ENCODE data around the gene SLC26A8.
"Not testable (repeated sequence)": the region's sequence is repeated elsewhere in the genome, so short reads cannot be mapped to it uniquely, and the experiment has no call there.

The SLC26A8 gene

GRCh38 chr6:35922139-35922554 lies 102.3 kb downstream of the SLC26A8 start:
- no peaks in the 10 kb centered on the region for H3K27me3 ChIP-seq (ENCODE audit: control insufficient read depth in 5 of 5, insufficient read depth in 4 of 5, low read length in 5 of 5)
- peaks cover 0 to 29% (median 27%) of the 10 kb centered on the region in 5 donors for H3K4me1 ChIP-seq (ENCODE audit: control insufficient read depth in 5 of 5, insufficient read depth in 5 of 5, low read length in 5 of 5)
- H3K36me3 ChIP-seq (ENCODE audit: control insufficient read depth in 5 of 5, insufficient read depth in 5 of 5, low read length in 5 of 5), result no peaks in the 10 kb centered on the region
- no peaks in the 10 kb centered on the region for H3K9me3 ChIP-seq (ENCODE audit: control insufficient read depth in 5 of 5, low read length in 5 of 5)
- no peak overlapping the region for H3K4me3 ChIP-seq (ENCODE audit: low read depth in 1 of 5, low read length in 5 of 5)
- H3K9ac ChIP-seq (ENCODE audit: low read length in 5 of 5), result no peak overlapping the region
- no peak overlapping the region for H3K27ac ChIP-seq (ENCODE audit: low read depth, low read length)

- H3K9ac ChIP-seq (ENCODE audit: low read length in 5 of 5), result peak within 1 kb of the TSS; percentile 57 to 91 (median 82)
Observed at GRCh38 chr6:35920793-35921732, 103.4 kb downstream of the SLC26A8 start, which contains the start of gene SRPK1. TSS of gene SRPK1 (minus strand) at chr6:35921098. CDS start at chr6:35921056, 42 bp downstream.

GRCh38 chr6:35919827-35920751 lies 104.4 kb downstream of the SLC26A8 start:
- no peaks in the 10 kb centered on the region for H3K27me3 ChIP-seq (ENCODE audit: control insufficient read depth in 5 of 5, insufficient read depth in 4 of 5, low read length in 5 of 5)
- H3K36me3 ChIP-seq (ENCODE audit: control insufficient read depth in 5 of 5, insufficient read depth in 5 of 5, low read length in 5 of 5), result peaks cover 0 to 3% (median 0%) of the 10 kb centered on the region in 5 donors
- H3K4me1 ChIP-seq (ENCODE audit: control insufficient read depth in 5 of 5, insufficient read depth in 5 of 5, low read length in 5 of 5), result peaks cover 0 to 29% (median 27%) of the 10 kb centered on the region in 5 donors
- H3K27ac ChIP-seq (ENCODE audit: low read depth, low read length), result peak overlapping the region; percentile 39
- H3K4me3 ChIP-seq (ENCODE audit: low read depth in 1 of 5, low read length in 5 of 5), result peak overlapping the region; percentile 71 to 89 (median 82)
- H3K9me3 ChIP-seq (ENCODE audit: control insufficient read depth in 5 of 5, low read length in 5 of 5), result no peaks in the 10 kb centered on the region
- peak overlapping the region; percentile 57 to 79 (median 71) for H3K9ac ChIP-seq (ENCODE audit: low read length in 5 of 5)

More at GRCh38 chr6:35920793-35921732, 103.4 kb downstream of the SLC26A8 start, which contains the start of gene SRPK1:
- H3K9me3 ChIP-seq (ENCODE audit: control insufficient read depth in 5 of 5, low read length in 5 of 5), result no peaks in the 10 kb centered on the region
- peaks cover 0 to 29% (median 27%) of the 10 kb centered on the region in 5 donors for H3K4me1 ChIP-seq (ENCODE audit: control insufficient read depth in 5 of 5, insufficient read depth in 5 of 5, low read length in 5 of 5)
- peak within 1 kb of the TSS; percentile 71 to 93 (median 89) for H3K4me3 ChIP-seq (ENCODE audit: low read depth in 1 of 5, low read length in 5 of 5)
- H3K27me3 ChIP-seq (ENCODE audit: control insufficient read depth in 5 of 5, insufficient read depth in 4 of 5, low read length in 5 of 5), result no peaks in the 10 kb centered on the region
- H3K36me3 ChIP-seq (ENCODE audit: control insufficient read depth in 5 of 5, insufficient read depth in 5 of 5, low read length in 5 of 5), result no peaks in the 10 kb centered on the region
- peak within 1 kb of the TSS; percentile 39 for H3K27ac ChIP-seq (ENCODE audit: low read depth, low read length)

GRCh38 chr6:35919085-35919826 lies 105.2 kb downstream of the SLC26A8 start:
- Histone ChIP-seq H3K4me1 (ENCODE audit: control insufficient read depth in 5 of 5, insufficient read depth in 5 of 5, low read length in 5 of 5) (peaks cover 0 to 29% (median 27%) of the 10 kb centered on the region in 5 donors), H3K4me3 (ENCODE audit: low read depth in 1 of 5, low read length in 5 of 5) (peak overlapping the region; percentile 71 to 89 (median 81)), H3K36me3 (ENCODE audit: control insufficient read depth in 5 of 5, insufficient read depth in 5 of 5, low read length in 5 of 5) (peaks cover 0 to 3% (median 0%) of the 10 kb centered on the region in 5 donors), H3K27me3 (ENCODE audit: control insufficient read depth in 5 of 5, insufficient read depth in 4 of 5, low read length in 5 of 5) (no peaks in the 10 kb centered on the region), H3K27ac (ENCODE audit: low read depth, low read length) (no peak overlapping the region), H3K9ac (ENCODE audit: low read length in 5 of 5) (peak overlapping the region in 4 of 5 donors; percentile 57 to 79 (median 69)), H3K9me3 (ENCODE audit: control insufficient read depth in 5 of 5, low read length in 5 of 5) (no peaks in the 10 kb centered on the region)

GRCh38 chr6:35916893-35917292 lies 107.5 kb downstream of the SLC26A8 start:
- H3K36me3 ChIP-seq (ENCODE audit: control insufficient read depth in 5 of 5, insufficient read depth in 5 of 5, low read length in 5 of 5); H3K9ac ChIP-seq (ENCODE audit: low read length in 5 of 5); H3K9me3 ChIP-seq (ENCODE audit: control insufficient read depth in 5 of 5, low read length in 5 of 5); H3K27ac ChIP-seq (ENCODE audit: low read depth, low read length); H3K27me3 ChIP-seq (ENCODE audit: control insufficient read depth in 5 of 5, insufficient read depth in 4 of 5, low read length in 5 of 5); H3K4me3 ChIP-seq (ENCODE audit: low read depth in 1 of 5, low read length in 5 of 5): not testable (repeated sequence)
- peaks cover 0 to 24% (median 22%) of the 10 kb centered on the region in 5 donors for H3K4me1 ChIP-seq (ENCODE audit: control insufficient read depth in 5 of 5, insufficient read depth in 5 of 5, low read length in 5 of 5)

GRCh38 chr6:35916056-35916455 lies 108.4 kb downstream of the SLC26A8 start:
- Histone ChIP-seq H3K27ac (ENCODE audit: low read depth, low read length) (no peak overlapping the region), H3K9ac (ENCODE audit: low read length in 5 of 5) (no peak overlapping the region), H3K27me3 (ENCODE audit: control insufficient read depth in 5 of 5, insufficient read depth in 4 of 5, low read length in 5 of 5) (no peaks in the 10 kb centered on the region), H3K36me3 (ENCODE audit: control insufficient read depth in 5 of 5, insufficient read depth in 5 of 5, low read length in 5 of 5) (peaks cover 0 to 6% (median 2%) of the 10 kb centered on the region in 5 donors), H3K4me1 (ENCODE audit: control insufficient read depth in 5 of 5, insufficient read depth in 5 of 5, low read length in 5 of 5) (peaks cover 0 to 16% (median 15%) of the 10 kb centered on the region in 5 donors), H3K4me3 (ENCODE audit: low read depth in 1 of 5, low read length in 5 of 5) (no peak overlapping the region), H3K9me3 (ENCODE audit: control insufficient read depth in 5 of 5, low read length in 5 of 5) (no peaks in the 10 kb centered on the region)

GRCh38 chr6:35914536-35914935 lies 109.9 kb downstream of the SLC26A8 start:
- Histone ChIP-seq H3K9me3 (ENCODE audit: control insufficient read depth in 5 of 5, low read length in 5 of 5) (peaks cover 0 to under 1% (median 0%) of the 10 kb centered on the region in 5 donors), H3K9ac (ENCODE audit: low read length in 5 of 5) (no peak overlapping the region), H3K27ac (ENCODE audit: low read depth, low read length) (no peak overlapping the region), H3K4me3 (ENCODE audit: low read depth in 1 of 5, low read length in 5 of 5) (no peak overlapping the region), H3K27me3 (ENCODE audit: control insufficient read depth in 5 of 5, insufficient read depth in 4 of 5, low read length in 5 of 5) (no peaks in the 10 kb centered on the region), H3K4me1 (ENCODE audit: control insufficient read depth in 5 of 5, insufficient read depth in 5 of 5, low read length in 5 of 5) (peaks cover 0 to 8% (median 7%) of the 10 kb centered on the region in 5 donors), H3K36me3 (ENCODE audit: control insufficient read depth in 5 of 5, insufficient read depth in 5 of 5, low read length in 5 of 5) (peaks cover 0 to 6% (median 4%) of the 10 kb centered on the region in 5 donors)

GRCh38 chr6:35911871-35912653 lies 112.4 kb downstream of the SLC26A8 start:
- Histone ChIP-seq H3K36me3 (ENCODE audit: control insufficient read depth in 5 of 5, insufficient read depth in 5 of 5, low read length in 5 of 5) (peaks cover 0 to 6% (median 4%) of the 10 kb centered on the region in 5 donors), H3K9me3 (ENCODE audit: control insufficient read depth in 5 of 5, low read length in 5 of 5) (peaks cover 0 to 2% (median 0%) of the 10 kb centered on the region in 5 donors)

More at GRCh38 chr6:35911871-35912653, 112.4 kb downstream of the SLC26A8 start:
- H3K4me1 ChIP-seq (ENCODE audit: control insufficient read depth in 5 of 5, insufficient read depth in 5 of 5, low read length in 5 of 5), result no peaks in the 10 kb centered on the region
- no peak overlapping the region for H3K27ac ChIP-seq (ENCODE audit: low read depth, low read length)
- H3K4me3 ChIP-seq (ENCODE audit: low read depth in 1 of 5, low read length in 5 of 5), result no peak overlapping the region
- no peaks in the 10 kb centered on the region for H3K27me3 ChIP-seq (ENCODE audit: control insufficient read depth in 5 of 5, insufficient read depth in 4 of 5, low read length in 5 of 5)
- H3K9ac ChIP-seq (ENCODE audit: low read length in 5 of 5), result no peak overlapping the region

All from subcutaneous abdominal adipose tissue (tissue), 5 donors.